GM12878 (cell line): Measurements from ENCODE around the gene FTO. TPM values are rescaled to one million over a fixed set of nuclear protein-coding genes. Genes with fewer than 3 reads are reported as not detected.

Experiments used
- ATAC-seq: fragments of 200-7000 bp; cut with Tn5 transposase; 3 replicates; pipeline ENCODE4 v1.9.1; 2020; ENCODE audit warnings: mild to moderate bottlenecking, moderate library complexity
- BruUV-seq: library from RNA; stranded (reverse); fragments of 400-500 nt; replicated peaks from 2 replicates; lab custom pipeline; 2021; lab: Mats Ljungman, UMichigan
- CTCF ChIA-PET: fragments of 300-600 bp; sonication (Branson Sonifier 250); formaldehyde crosslinking; extraction: SDS; loops from one replicate; lab custom pipeline; 2021; ENCODE audit warnings: inconsistent platforms; lab: Yijun Ruan, JAX
- POLR2A ChIA-PET: fragments of 350-600 bp; formaldehyde crosslinking; extraction: SDS; loops from one replicate; lab custom pipeline; 2021; ENCODE audit warnings: inconsistent platforms; lab: Charles Lee
- RAD21 ChIA-PET: fragments of 300-600 bp; sonication (Branson Sonifier 250); formaldehyde crosslinking; loops from one replicate; lab custom pipeline; 2023; ENCODE audit warnings: antibody characterized with exemption; ENCODE audit not compliant: unreplicated experiment; lab: Charles Lee
- SMC1A ChIA-PET: fragments of 300-600 bp; sonication (Branson Sonifier 250); formaldehyde crosslinking; loops from one replicate; lab custom pipeline; 2023; ENCODE audit not compliant: unreplicated experiment, uncharacterized antibody; lab: Charles Lee
- DNase-seq: peaks from one replicate; pipeline ENCODE4 v3.0.0-alpha.2; 2011; ENCODE audit warnings: low read depth, low spot score
- FAIRE-seq: peaks from 3 replicates; lab custom pipeline; 2011; peaks lifted over from hg19 to GRCh38; lab: Jason Lieb, UNC
- H2AFZ ChIP-seq: 2 replicates; pipeline ENCODE4 v1.6.0; 2011; ENCODE audit warnings: low read depth, low read length, control low read depth; ENCODE audit not compliant: control insufficient read depth
- H3K27ac ChIP-seq: 2 replicates; pipeline ENCODE4 v1.5.1; 2011; ENCODE audit warnings: control low read depth; ENCODE audit not compliant: control insufficient read depth, insufficient read depth
- H3K27me3 ChIP-seq, 2 experiments: replicated peaks in 1 of 2; 2 replicates each; pipeline versions ENCODE4 v1.6.0 to v1.6.1; 2011; ENCODE audit warnings: low read length in 1 of 2; ENCODE audit not compliant: control insufficient read depth in 2 of 2, insufficient read depth in 2 of 2
- H3K36me3 ChIP-seq, 2 experiments: 2 replicates each; pipeline ENCODE4 v1.5.1; 2011; ENCODE audit warnings: low read length in 1 of 2; ENCODE audit not compliant: control insufficient read depth in 2 of 2, insufficient read depth in 2 of 2
- H3K4me1 ChIP-seq: 2 replicates; pipeline ENCODE4 v1.6.1; 2011; ENCODE audit warnings: mild to moderate bottlenecking, low read length, moderate library complexity, mixed read lengths; ENCODE audit not compliant: control insufficient read depth, insufficient read depth
- H3K4me2 ChIP-seq: 2 replicates; pipeline ENCODE4 v1.6.0; 2011; ENCODE audit warnings: control low read depth; ENCODE audit not compliant: control insufficient read depth, insufficient read depth
- H3K4me3 ChIP-seq: fragments of 200-600 bp; sonication (generic); 2 replicates; pipeline ENCODE4 v1.5.1; 2016
- H3K79me2 ChIP-seq: 2 replicates; pipeline ENCODE4 v1.6.0; 2011; ENCODE audit warnings: low read length; ENCODE audit not compliant: control insufficient read depth, insufficient read depth
- H3K9ac ChIP-seq: 2 replicates; pipeline ENCODE4 v1.8.0; 2011; ENCODE audit warnings: low read length, control low read depth, mixed read lengths; ENCODE audit not compliant: control insufficient read depth, insufficient read depth
- H3K9me3 ChIP-seq: replicated peaks from 3 replicates; pipeline ENCODE4 v1.5.1; 2011; ENCODE audit warnings: mild to moderate bottlenecking, low read length; ENCODE audit not compliant: control insufficient read depth, insufficient read depth
- H4K20me1 ChIP-seq: 2 replicates; pipeline ENCODE4 v1.6.0; 2011; ENCODE audit not compliant: control insufficient read depth, insufficient read depth
- E2F8 ChIP-seq: fragments of 450-650 bp; IDR thresholded peaks from 2 replicates; pipeline ENCODE4 v1.6.1; 2018; ENCODE audit warnings: mild to moderate bottlenecking, low read depth, moderate library complexity; ENCODE audit not compliant: partially characterized antibody
- E4F1 ChIP-seq: fragments of 450-650 bp; IDR thresholded peaks from 2 replicates; pipeline ENCODE4 v1.6.1; 2018; ENCODE audit warnings: borderline replicate concordance, mild to moderate bottlenecking; ENCODE audit not compliant: partially characterized antibody
- ESRRA ChIP-seq: IDR thresholded peaks from 2 replicates; pipeline ENCODE4 v1.6.1; 2012; ENCODE audit warnings: mild to moderate bottlenecking, low read length, improper control_type of control experiment
- KLF5 ChIP-seq: fragments of 450-650 bp; IDR thresholded peaks from 2 replicates; pipeline ENCODE4 v1.6.1; 2014; ENCODE audit warnings: mild to moderate bottlenecking; ENCODE audit not compliant: partially characterized antibody
- RAD21 ChIP-seq: IDR thresholded peaks from 2 replicates; pipeline ENCODE4 v1.6.1; 2011; ENCODE audit warnings: mild to moderate bottlenecking, low read depth, low read length, moderate library complexity; ENCODE audit not compliant: insufficient read depth
- RAD51 ChIP-seq: fragments of 450-650 bp; IDR thresholded peaks from 2 replicates; pipeline ENCODE4 v1.6.1; 2016; ENCODE audit warnings: moderate library complexity, mild to moderate bottlenecking, inconsistent platforms
- WRNIP1 ChIP-seq: IDR thresholded peaks from 2 replicates; pipeline ENCODE4 v1.6.1; 2011; ENCODE audit warnings: low read depth, low read length, improper control_type of control experiment, borderline replicate concordance
- WGBS: methylation state at CpG from one replicate; pipeline ENCODE4 v1.1.6; 2016; ENCODE audit warnings: low lambda C conversion rate; ENCODE audit not compliant: insufficient replicate concordance, insufficient coverage; ENCODE audit errors: missing lambda C conversion rate; 5-methylcytosine and 5-hydroxymethylcytosine counted together
- in situ Hi-C: fragments of 300-500 bp; cut with MboI; formaldehyde crosslinking; loops from 9 replicates; pipeline ENCODE4 v1.14.3; 2018; ENCODE audit warnings: mixed read lengths
- intact Hi-C: fragments of 100-400 bp; cut with micrococcal nuclease; formaldehyde crosslinking; loops from one replicate; pipeline ENCODE4 v1.14.2; 2022; ENCODE audit not compliant: unreplicated experiment
- polyA plus RNA-seq, 11 experiments: library from polyadenylated mRNA; depleted of rRNA in 4 of 11; unstranded in 6 of 11; stranded (reverse) in 5 of 11; fragments of >200 nt; fragmentation: Nextera tagmentation in 4 of 11; fragmentation: Illumina TruSeq in 1 of 11; extraction: Ambion mirVana in 4 of 11; extraction: Trizol in 1 of 11; gene quantifications; 1 replicate in 1 of 11; 2 replicates in 10 of 11; pipeline versions ENCODE4 v1.2.1 to v1.2.3, GENCODE V29; 2011 to 2016; ENCODE audit warnings: inconsistent platforms in 2 of 11, missing spikeins in 2 of 11, low read depth in 1 of 11
- total RNA-seq, 4 experiments: library from RNA; depleted of rRNA in 3 of 4; stranded (reverse); fragments of >200 nt in 3 of 4; fragmentation: Illumina TruSeq in 1 of 4; extraction: Trizol in 1 of 4; gene quantifications; 2 replicates each; pipeline versions ENCODE4 v1.2.1 to v1.2.3, GENCODE V29; 2013 to 2021

The FTO gene
- total and polyA plus RNA-seq, 10 of the 15 experiments (the other 5 are each of a cell fraction or from before 2014, with no cell fraction given) = 20.1 to 55.0 (median 47.0) TPM

- TF ChIP-seq E2F8 = no peak
- TF ChIP-seq KLF5 = no peak
- TF ChIP-seq E4F1 = no peak
- TF ChIP-seq RAD21 = no peak
Observed at GRCh38 chr16:53827741-53828140, 123.8 kb downstream of the FTO start (continued).

GRCh38 chr16:53829186-53829747 is 125.3 kb downstream of the FTO start:
- no peaks in the 10 kb centered on the region for H3K9me3 ChIP-seq
- BruUV-seq = no TSS peak
- no peak overlapping the region for H3K27ac ChIP-seq
- no peaks in the 10 kb centered on the region for H3K4me1 ChIP-seq
- no peak for ATAC-seq
- no peaks in the 10 kb centered on the region for H3K79me2 ChIP-seq
- no peak overlapping the region for H3K9ac ChIP-seq
- ChIA-PET SMC1A (no interaction called here), RAD21 (no interaction called here), CTCF (no interaction called here)
- H4K20me1 ChIP-seq = no peaks in the 10 kb centered on the region
- no peaks in the 10 kb centered on the region for H3K27me3 ChIP-seq
- in situ Hi-C loops = no loop called here
- H3K36me3 ChIP-seq = 0 out of 4 replicates have a peak, but pooled peaks cover 0 to 2% of the 10 kb centered on the region in 2 experiments
- TF ChIP-seq RAD51 (no peak), ESRRA (no peak), WRNIP1 (no peak)
- TF ChIP-seq, all 136 proteins: peak for 0
- intact Hi-C loops = no loop called here
- DNase-seq (no peak), FAIRE-seq (no peak)
- Histone ChIP-seq H3K4me2 (no peak overlapping the region), H2AFZ (no peak overlapping the region), H3K4me3 (no peak overlapping the region)
- WGBS = 94% methylated on average over 3 of the region's 3 CpGs
- POLR2A ChIA-PET = no interaction called here
